Mesenteric fat pad (tissue), 1 donor: ENCODE measurements around the gene PDHA2. TPM values are rescaled to one million over a fixed set of nuclear protein-coding genes. Genes with fewer than 3 reads are reported as not detected.
"Not testable (repeated sequence)": the region's sequence is repeated elsewhere in the genome, so short reads cannot be mapped to it uniquely, and the experiment has no call there.

Experiments used
- DNase-seq: peaks from one replicate; pipeline ENCODE4 v3.0.0-alpha.2; 2020; ENCODE audit warnings: low spot score
- long read RNA-seq: library from polyadenylated mRNA; unstranded; transcript quantifications from one replicate; pipeline ENCODE4 v2.0.0, GENCODE V29; 2020
- total RNA-seq: library from RNA; stranded (reverse); fragmentation: NEBNext Ultra II Directional; extraction: Animal tissue kit (Norgen Biotek cat#: 25700); gene quantifications from one replicate; pipeline ENCODE4 v1.2.1, GENCODE V29; 2021
- donor health status: DM: yes; HTN: yes; CAD: no.

Gene PDHA2
- not detected for total RNA-seq
- long read RNA-seq = 0 reads

GRCh38 chr4:95839891-95840290, at the start of gene PDHA2:
Gene PDHA2 (plus strand): TSS chr4:95840093. CDS start chr4:95840151, 58 bp downstream.
- no peak for DNase-seq

GRCh38 chr4:95798003-95798402, 41.9 kb upstream of the PDHA2 start:
- DNase-seq = no peak

GRCh38 chr4:95798727-95799126, 41.2 kb upstream of the PDHA2 start:
- DNase-seq = no peak

- no peak for DNase-seq
These were observed 18.0 kb upstream of the PDHA2 start for GRCh38 chr4:95821867-95822266.

GRCh38 chr4:95825546-95825945, 14.3 kb upstream of the PDHA2 start:
- DNase-seq = no peak

- no peak for DNase-seq
These were observed 9.2 kb upstream of the PDHA2 start for GRCh38 chr4:95830651-95831050.

- no peak for DNase-seq
These were observed 8.7 kb upstream of the PDHA2 start for GRCh38 chr4:95831166-95831565.

GRCh38 chr4:95833711-95834194, 6.1 kb upstream of the PDHA2 start:
- no peak for DNase-seq

- DNase-seq = no peak
These were observed 4.2 kb upstream of the PDHA2 start for GRCh38 chr4:95835672-95836071.

- no peak for DNase-seq
These were observed 1.7 kb upstream of the PDHA2 start for GRCh38 chr4:95838192-95838591.

- DNase-seq = no peak
These were observed 8.1 kb downstream of the PDHA2 start for GRCh38 chr4:95847908-95848460.

- DNase-seq = no peak
These were observed 10.3 kb downstream of the PDHA2 start for GRCh38 chr4:95850161-95850560.

- no peak for DNase-seq
These were observed 17.9 kb downstream of the PDHA2 start for GRCh38 chr4:95857761-95858160.

GRCh38 chr4:95867919-95868318, 28.0 kb downstream of the PDHA2 start:
- no peak for DNase-seq

GRCh38 chr4:95869414-95869813, 29.5 kb downstream of the PDHA2 start:
- DNase-seq = not testable (repeated sequence)

GRCh38 chr4:95869961-95870500, 30.1 kb downstream of the PDHA2 start:
- no peak for DNase-seq

- DNase-seq = no peak
These were observed 37.7 kb downstream of the PDHA2 start for GRCh38 chr4:95877636-95878035.

- DNase-seq = no peak
These were observed 47.7 kb downstream of the PDHA2 start for GRCh38 chr4:95887551-95887950.

GRCh38 chr4:95889662-95890061, 49.8 kb downstream of the PDHA2 start:
- DNase-seq = no peak
